Astrocyte of the spinal cord (primary cell): Measurements from ENCODE around the gene ARHGEF16.

Experiments used
- DNase-seq: peaks from one replicate; pipeline ENCODE4 v3.0.0; 2011; ENCODE audit warnings: low read depth, low spot score
- H3K4me3 ChIP-seq: 2 replicates; pipeline ENCODE4 v1.5.1; 2011; ENCODE audit warnings: low read depth, mild to moderate bottlenecking, low read length, moderate library complexity
- CTCF ChIP-seq: IDR thresholded peaks from 2 replicates; pipeline ENCODE4 v1.5.1; 2012; ENCODE audit warnings: low read depth, mild to moderate bottlenecking, low read length, inconsistent platforms
- in situ Hi-C: cut with HindIII; loops from 2 replicates; pipeline ENCODE4 v1.10.0; 2017; ENCODE audit warnings: low sequenced_read_pairs

ARHGEF16 gene

GRCh38 chr1:3482378-3482849 is 27.9 kb downstream of the ARHGEF16 start:
- H3K4me3 ChIP-seq = no peak overlapping the region
- no peak for DNase-seq
- no peak for TF ChIP-seq CTCF
- in situ Hi-C loops = no loop called here

GRCh38 chr1:3483380-3483779 is 28.9 kb downstream of the ARHGEF16 start:
- no peak for TF ChIP-seq CTCF
- no peak overlapping the region for H3K4me3 ChIP-seq
- in situ Hi-C loops = no loop called here
- DNase-seq = no peak

- no peak for DNase-seq
- TF ChIP-seq CTCF = peak; percentile 97
- H3K4me3 ChIP-seq = no peak overlapping the region
- in situ Hi-C loops = no loop called here
Measured at GRCh38 chr1:3483801-3484444, 29.5 kb downstream of the ARHGEF16 start.

- H3K4me3 ChIP-seq = no peak overlapping the region
- no peak for TF ChIP-seq CTCF
- in situ Hi-C loops = no loop called here
- DNase-seq = no peak
Measured at GRCh38 chr1:3485016-3485415, 30.6 kb downstream of the ARHGEF16 start.

GRCh38 chr1:3488432-3488831 is 34.0 kb downstream of the ARHGEF16 start:
- no peak overlapping the region for H3K4me3 ChIP-seq
- DNase-seq = no peak
- TF ChIP-seq CTCF = no peak
- in situ Hi-C loops = no loop called here

GRCh38 chr1:3490046-3490745 is 35.7 kb downstream of the ARHGEF16 start:
- H3K4me3 ChIP-seq = no peak overlapping the region
- TF ChIP-seq CTCF = no peak
- DNase-seq = no peak
- in situ Hi-C loops = no loop called here
